NCI-H1105 treated with DMSO at 0.1 percent for 48 hours (cell line): ENCODE measurements around the gene CTDSP1.
A peak's percentile ranks its signal among the peaks of the same experiment; 100 is the strongest.

Experiments used
- DNase-seq: peaks from one replicate; lab custom pipeline; 2025; lab: John Stamatoyannopoulos, UW

Gene CTDSP1

GRCh38 chr2:218399391-218400166 is at the start of gene CTDSP1:
TSS of gene CTDSP1 (plus strand) at chr2:218399868. CDS start at chr2:218400091, 223 bp downstream.
- DNase-seq = peak; percentile 85

DNA sequence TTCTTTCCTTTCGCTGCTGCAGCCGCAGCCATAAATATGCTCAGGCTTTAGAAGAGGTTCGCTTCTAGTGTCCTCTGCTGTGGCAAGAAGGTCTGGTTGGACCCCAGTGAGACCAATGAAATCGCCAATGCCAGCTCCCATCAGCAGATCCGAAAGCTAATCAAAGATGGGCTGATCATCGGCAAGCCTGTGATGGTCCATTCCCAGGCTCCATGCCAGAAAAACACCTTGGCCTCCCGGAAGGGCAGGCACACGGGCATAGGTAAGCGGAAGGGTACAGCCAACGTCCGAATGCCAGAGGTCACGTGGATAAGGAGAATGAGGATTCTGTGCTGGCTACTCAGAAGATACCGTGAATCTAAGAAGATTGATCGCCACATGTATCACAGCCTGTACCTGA is 45.6 kb upstream of the CTDSP1 start:
- DNase-seq = no peak

GRCh38 chr2:218354850-218355443 is 44.7 kb upstream of the CTDSP1 start:
- DNase-seq = no peak

GRCh38 chr2:218357236-218358177 is 42.2 kb upstream of the CTDSP1 start:
- DNase-seq = no peak

DNA sequence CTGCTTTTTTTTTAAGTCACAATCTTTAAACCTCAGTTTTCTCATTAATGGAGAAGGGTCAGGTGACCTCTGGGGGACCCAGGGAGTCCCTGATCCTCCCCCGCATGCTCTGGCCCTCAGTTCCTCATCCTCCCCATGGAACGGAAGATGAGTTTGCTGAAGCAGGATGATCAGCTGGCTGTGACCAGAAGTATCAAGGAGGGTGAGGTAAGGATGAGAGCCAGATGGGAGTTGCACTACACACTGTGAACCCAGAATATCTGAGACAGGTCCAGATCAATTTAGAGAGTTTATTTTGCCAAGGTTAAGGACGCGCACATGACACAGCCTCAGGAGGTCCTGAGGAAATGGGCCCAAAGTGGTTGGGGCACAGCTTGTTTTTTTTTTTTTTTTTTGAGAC is 39.2 kb upstream of the CTDSP1 start:
- no peak for DNase-seq

DNA sequence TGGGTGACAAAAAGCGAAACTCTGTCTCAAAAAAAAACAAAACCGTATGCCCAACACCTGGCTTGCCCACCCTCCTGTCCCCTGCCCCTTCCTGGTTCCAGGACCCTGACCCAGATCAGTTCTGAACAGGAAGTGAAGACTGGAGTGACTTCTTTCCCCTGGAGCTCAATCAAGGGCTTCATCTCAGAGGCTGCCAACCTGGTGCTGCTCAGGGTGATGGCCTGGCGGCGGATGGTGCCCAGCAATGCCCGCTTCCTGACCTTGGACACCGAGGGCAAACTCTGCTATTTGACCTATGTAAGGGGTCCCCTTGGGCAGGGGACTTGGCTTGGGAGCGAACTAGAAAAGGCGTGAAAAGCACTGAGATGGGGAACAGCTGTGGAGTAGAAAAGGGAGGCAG is 37.1 kb upstream of the CTDSP1 start:
- no peak for DNase-seq

DNA sequence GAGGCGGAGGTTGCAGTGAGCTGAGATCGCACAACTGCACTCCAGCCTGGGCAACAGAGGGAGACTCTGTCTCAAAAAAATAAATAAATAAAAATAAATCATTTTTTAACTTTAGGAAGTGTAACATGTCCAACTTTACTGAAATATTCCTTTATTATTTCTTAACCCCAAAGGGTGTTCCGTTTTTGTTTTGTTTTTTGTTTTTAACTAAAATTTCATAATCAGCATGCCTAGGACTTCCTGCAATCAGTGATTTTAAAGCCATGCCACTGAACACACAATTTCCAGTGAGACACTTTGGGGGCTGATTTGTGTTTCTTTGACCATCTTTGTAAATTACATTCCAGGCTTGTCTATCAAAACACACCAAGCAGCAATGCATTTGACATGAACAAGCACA is 35.9 kb upstream of the CTDSP1 start:
- DNase-seq = no peak

DNA sequence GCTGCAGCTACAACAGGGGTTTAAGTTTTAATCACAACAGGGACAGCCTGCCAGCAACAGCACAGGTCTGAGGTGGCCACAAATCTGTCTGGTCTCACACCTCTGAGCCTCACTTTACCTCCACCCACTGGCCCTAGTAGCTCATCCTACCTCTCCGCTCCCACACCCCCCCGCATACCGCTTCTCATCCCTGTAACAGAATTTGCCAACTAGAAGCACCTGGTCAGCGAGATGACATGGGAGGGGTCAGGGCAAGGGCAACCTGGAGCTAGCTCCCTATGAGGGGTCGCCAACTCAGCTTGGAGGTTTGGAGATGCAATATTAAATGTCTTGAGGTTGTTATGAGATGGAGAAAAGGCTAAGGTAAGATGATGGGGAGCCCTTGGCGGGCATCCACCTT is 35.5 kb upstream of the CTDSP1 start:
- no peak for DNase-seq

DNA sequence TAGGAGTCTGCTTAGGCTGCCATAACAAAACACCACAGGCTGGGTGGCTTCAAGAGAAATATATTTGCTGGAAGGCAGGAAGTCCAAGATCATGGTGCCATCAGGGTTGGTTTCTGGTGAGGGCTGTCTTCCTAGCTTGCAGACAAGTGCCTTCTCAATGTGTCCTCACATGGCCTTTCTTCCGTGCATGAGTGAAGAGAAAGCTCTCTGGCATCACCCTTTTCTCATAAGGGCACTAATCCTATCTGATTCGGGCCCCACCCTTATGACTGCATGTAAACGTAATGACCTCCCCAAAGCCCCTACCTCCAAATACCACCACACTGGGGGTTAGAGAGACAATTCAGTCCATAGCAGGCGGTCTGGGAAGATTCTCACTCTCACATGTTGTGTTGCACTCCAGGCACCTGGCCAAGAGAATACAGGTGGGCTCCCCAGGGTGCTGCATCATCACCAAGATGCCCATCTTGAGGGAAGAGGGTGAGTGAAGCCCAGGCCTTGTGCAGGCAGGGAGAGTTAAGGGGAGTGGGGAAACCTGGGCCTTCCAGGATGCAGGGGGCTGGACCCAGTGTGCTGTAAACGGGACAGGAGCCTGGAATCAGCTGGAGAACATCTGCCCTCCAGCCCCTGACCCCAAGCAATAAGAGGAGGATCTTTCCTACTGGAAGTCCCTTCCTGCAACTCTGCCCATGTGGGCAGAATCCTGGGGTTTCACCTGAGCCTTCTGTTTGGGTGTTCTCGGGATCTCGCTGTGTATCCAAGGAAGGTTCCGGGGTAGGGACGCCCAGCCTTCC is 32.9 kb upstream of the CTDSP1 start:
- DNase-seq = no peak

- DNase-seq = no peak
Measured at GRCh38 chr2:218367415-218368149, 32.1 kb upstream of the CTDSP1 start.

DNA sequence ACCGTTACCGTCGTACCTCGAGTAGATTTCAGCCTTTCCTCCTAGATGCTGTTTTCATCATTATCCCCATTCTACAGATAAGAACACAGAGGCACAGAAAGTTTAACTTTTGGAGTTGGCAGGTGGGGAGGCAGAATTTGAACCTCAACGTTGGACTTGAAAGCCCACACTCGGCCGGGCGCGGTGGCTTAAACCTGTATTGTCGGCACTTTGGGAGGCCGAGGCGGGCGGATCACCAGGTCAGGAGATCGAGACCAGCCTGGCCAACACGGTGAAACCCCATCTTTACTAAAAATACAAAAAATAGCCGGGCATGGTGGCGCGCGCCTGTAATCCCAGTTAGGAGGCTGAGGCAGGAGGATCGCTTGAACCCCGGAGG is 31.5 kb upstream of the CTDSP1 start:
- DNase-seq = no peak

DNA sequence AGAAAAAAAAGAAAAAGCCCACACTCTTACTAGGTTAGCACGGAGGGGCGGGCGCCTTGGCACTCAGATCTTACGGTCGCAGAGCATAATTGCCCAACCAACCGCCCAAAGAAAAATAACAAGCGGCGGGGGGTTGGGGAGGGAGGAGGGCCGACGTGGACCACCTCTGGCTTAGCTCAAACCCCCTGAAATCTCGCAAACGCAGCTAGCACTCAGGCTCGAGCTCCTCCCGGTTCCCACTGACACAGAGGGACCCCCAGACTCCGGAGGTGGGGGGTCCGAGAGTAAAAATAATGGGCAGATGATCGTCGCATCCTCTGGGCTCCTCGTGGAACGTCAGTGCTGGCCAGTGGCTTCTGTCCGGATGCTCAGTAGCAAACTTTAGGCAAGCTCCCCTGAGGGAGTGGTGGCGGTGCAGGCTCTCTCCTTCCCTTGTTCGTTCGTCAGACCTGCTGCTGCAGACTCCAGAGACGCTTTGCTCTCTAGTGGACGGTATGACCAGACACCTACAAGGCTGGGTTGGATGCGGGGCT is 31.0 kb upstream of the CTDSP1 start:
- DNase-seq = no peak

DNA sequence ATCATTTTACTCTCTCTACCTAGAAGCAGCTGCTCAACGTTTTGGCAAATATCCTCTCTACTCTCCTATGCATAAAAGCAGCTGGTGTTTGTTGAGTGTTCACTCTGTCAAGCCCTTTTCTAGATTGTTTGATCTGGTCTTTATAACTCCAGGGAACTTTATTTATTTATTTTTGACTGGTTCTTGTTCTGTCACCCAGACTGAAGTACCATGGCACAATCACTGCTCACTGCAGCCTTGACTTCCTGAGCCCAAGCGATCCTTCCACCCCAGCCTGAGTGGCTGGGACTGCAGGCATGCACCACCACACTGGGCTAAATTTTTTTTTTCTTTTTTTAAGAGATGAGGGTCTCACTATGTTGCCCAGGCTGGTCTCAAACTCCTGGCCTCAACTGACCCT is 30.3 kb upstream of the CTDSP1 start:
- peak; percentile 10 for DNase-seq

DNA sequence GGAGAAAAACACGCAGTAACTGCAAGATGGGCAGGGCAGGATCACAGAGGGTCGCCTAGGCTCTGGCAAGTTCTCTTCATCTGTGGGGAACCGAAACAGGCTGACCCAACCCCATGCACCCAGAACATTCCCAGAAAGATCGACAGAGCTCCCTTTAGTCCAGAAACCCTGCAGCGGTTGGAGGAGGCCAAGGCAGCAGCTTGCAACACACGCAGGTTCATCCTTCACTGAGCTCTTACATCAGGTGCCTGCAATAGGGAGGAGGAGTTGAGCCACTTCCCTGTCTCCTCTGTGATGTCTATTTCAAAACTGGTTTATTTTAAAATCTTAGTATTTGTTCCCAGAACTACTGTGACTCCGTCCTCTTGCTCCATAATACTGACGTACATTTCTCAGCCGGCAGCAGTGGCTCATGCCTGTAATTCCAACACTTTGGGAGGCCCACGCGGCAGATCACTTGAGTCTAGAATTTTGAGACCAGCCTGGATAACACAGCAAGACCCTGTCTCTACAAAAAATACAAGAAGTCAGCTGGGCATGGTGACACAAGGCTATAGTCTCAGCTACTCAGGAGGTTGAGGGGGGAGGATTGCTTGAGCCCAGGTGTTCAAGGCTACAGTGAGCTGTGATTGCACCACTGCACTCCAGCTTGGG is 29.1 kb upstream of the CTDSP1 start:
- no peak for DNase-seq

DNA sequence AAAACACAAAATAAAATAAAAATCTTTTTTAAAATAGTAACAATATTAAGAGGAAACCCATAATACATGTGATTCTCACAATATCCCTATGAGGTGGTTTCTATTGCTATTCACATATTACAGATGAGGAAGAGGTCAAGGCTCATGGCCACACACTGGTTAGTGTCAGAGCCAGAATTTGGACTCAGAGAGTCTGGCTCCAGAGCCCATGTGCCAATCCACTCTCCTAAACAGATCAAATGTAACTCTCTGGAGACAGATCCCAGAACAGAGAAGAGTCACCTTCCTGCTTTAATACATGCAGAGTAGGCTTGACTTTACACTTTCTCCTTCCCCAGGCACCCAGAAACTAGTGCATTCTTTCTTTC is 27.7 kb upstream of the CTDSP1 start:
- DNase-seq = no peak

DNA sequence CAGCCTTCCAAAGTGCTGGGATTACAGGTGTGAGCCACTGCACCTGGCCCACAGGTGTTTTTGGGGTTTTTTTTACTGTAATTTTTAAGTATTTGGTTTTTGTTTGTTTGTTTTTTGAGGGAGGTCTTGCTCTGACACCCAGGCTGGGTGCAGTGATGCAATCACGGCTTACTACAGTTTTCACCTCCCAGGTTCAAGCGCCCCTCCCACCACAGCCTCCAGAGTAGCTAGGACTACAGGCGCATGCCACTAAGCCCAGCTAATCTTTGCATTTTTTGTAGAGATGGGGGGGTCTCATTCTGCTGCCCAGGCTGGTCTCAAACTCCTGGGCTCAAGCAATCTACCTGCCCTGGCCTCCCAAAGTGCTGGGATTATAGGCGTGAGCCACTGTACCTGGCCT is 24.9 kb upstream of the CTDSP1 start:
- no peak for DNase-seq

DNA sequence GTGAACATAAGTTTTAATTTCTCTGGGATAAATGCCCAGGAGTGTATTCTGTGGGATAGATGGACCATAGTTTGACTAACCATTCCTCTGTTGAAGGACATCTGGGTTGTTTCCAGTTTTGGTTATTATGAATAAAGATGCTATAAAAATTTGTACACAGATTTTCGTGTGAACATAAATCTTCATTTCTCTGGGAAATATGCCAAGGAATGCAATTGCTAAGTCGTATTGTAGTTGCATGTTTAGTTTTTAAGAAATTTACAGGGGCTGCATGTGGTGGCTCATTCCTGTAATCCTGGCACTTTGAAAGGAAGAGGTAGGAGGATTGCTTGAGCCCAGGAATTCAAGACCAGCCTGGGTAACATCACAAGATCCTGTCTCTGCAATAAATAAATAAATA is 24.5 kb upstream of the CTDSP1 start:
- DNase-seq = no peak

DNA sequence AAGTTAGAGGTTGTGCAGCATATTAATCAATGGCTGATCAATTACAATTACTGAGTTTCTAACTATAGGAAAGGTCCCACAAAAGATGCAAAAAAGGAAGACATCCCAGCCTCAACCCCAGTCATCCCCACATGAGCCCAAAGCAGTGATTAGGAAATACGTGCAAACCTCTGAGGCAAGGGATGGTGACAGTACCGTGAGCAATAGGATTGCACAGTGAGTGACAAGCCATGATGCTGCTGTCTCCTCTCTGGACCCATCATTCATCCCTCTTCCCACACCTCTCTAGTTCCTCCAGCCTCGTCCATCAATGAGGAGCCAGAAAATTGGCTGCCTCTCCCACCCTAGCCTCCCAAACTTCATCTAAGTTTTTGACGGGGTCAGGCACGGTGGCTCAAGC is 21.6 kb upstream of the CTDSP1 start:
- no peak for DNase-seq

DNA sequence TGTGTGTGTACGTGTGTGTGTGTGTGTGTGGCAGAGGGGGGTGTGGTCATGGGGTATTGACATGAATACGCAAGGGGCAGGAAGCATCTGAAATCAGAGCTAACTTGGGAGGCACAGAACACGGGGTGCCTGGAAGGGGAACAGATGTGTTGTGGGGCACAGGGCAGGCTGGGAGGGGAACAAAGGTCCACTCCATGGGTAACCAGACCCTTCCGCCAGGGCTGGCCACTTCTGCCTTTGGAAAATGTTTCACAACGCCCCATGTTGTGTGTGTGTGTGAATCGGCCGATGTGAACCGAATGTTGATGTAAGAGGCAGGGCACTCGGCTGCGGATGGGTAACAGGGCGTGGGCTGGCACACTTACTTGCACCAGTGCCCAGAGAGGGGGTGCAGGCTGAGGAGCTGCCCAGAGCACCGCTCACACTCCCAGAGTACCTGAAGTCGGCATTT is 17.7 kb upstream of the CTDSP1 start, which contains the start of gene SLC11A1:
TSS of gene SLC11A1 (plus strand) at position 358 of the 451 bp plus-strand sequence. CDS start 96 bp downstream, outside the sequence.
- DNase-seq = no peak

DNA sequence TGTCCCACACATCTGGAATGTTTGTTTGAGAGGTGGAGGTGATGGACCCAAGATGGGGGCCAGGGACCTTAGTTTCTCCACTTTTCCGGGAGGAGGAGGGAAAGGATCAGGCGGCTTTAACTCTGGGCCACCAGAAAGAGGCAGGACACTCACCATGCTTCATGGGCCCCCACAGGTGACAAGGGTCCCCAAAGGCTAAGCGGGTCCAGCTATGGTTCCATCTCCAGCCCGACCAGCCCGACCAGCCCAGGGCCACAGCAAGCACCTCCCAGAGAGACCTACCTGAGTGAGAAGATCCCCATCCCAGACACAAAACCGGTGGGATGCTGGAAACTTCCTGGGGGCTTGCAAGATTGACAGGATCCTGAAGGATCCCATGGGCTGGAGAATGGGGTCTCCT is 16.9 kb upstream of the CTDSP1 start:
- no peak for DNase-seq
